ENCODE data around the gene FABP1. TPM values are rescaled to one million over a fixed set of nuclear protein-coding genes. Genes with fewer than 3 reads are reported as not detected.

FABP1 gene
- polyA plus RNA-seq, 2 of the 4 experiments (the other 2 are of a cell fraction) = not detected

DNA sequence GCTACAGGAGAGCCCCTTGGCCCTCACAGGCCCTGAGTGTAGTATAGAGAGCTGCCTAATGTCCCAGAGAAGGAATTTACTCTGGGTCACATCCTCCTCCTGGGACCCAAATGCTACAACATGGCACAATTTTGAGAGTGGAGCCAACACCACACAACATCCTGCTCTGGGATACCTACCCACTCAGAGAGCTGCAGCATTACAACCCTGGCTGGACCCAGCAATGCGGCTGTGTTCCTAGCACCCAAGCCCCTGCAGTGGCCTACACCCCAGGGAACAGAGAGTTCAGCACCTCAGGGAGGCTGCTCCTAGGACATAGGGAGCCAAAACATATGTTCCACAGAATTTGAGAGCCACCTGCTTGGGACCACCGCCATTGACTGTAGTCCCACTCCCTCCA, 19.3 kb upstream of the FABP1 start:
- no peak for DNase-seq (ENCODE audit: low read depth in 1 of 2, low spot score in 1 of 2)
- TF ChIP-seq EHMT2 (IDR thresholded peaks at IDR 0.05; ENCODE audit: low read depth) (no peak), HOXA7 (CRISPR knock-in tag; IDR thresholded peaks at IDR 0.05) (no peak), PHF8 (IDR thresholded peaks at IDR 0.05; ENCODE audit: borderline replicate concordance, low read depth) (no peak), ZSCAN20 (CRISPR knock-in tag; IDR thresholded peaks at IDR 0.05) (no peak), KDM5A (IDR thresholded peaks at IDR 0.05) (no peak)
- TF ChIP-seq, protein P1, sequence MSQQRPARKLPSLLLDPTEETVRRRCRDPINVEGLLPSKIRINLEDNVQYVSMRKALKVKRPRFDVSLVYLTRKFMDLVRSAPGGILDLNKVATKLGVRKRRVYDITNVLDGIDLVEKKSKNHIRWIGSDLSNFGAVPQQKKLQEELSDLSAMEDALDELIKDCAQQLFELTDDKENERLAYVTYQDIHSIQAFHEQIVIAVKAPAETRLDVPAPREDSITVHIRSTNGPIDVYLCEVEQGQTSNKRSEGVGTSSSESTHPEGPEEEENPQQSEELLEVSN (IDR thresholded peaks at IDR 0.05; ENCODE audit: borderline replicate concordance, low read depth) = no peak
- TF ChIP-seq, protein P2, sequence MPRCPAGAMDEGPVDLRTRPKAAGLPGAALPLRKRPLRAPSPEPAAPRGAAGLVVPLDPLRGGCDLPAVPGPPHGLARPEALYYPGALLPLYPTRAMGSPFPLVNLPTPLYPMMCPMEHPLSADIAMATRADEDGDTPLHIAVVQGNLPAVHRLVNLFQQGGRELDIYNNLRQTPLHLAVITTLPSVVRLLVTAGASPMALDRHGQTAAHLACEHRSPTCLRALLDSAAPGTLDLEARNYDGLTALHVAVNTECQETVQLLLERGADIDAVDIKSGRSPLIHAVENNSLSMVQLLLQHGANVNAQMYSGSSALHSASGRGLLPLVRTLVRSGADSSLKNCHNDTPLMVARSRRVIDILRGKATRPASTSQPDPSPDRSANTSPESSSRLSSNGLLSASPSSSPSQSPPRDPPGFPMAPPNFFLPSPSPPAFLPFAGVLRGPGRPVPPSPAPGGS (IDR thresholded peaks at IDR 0.05) = no peak
- no CpG with 5 or more reads among the region's 2 CpGs for WGBS (ENCODE audit: missing lambda C conversion rate)
- Histone ChIP-seq H3K9me3 (peaks cover 9% of the 10 kb centered on the region; the same call in 1 of the 3 replicates), H3K4me1 (no peaks in the 10 kb centered on the region), H3K27ac (no peak overlapping the region), H3K4me3 (no peak overlapping the region), H3K4me2 (no peak overlapping the region)
- ChIA-PET CTCF (interaction anchor here (1.5 kb wide), 1 partner anchor 87 kb away, joined by 4 read pairs; no protein-coding TSS in a partner anchor), POLR2A (no interaction called here)
- no peak for ATAC-seq
- FAIRE-seq = no peak

DNA sequence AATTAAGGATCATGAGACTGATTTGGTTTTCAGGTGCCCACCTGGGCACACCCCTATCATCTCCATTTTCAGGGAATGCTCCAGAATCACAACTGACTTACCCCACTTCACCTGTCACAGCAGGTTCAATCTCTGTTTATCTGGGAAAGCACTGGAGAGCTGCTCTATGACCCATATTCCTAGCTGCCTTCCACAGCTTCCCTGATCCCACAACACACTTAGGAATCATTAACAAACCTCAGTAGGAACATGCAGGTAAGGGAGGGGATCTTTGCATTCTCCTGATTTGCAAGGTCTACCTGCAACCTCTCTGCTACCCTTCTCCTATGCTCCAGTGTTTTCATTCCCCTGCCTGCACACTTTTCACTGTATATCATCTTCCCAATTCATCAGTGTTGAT, 18.7 kb upstream of the FABP1 start:
- no peak overlapping the region for H3K4me2 ChIP-seq
- H3K9me3 ChIP-seq = peaks cover 9% of the 10 kb centered on the region; the same call in 1 of the 3 replicates
- ATAC-seq (no peak), DNase-seq (ENCODE audit: low read depth in 1 of 2, low spot score in 1 of 2) (no peak), FAIRE-seq (no peak)
- CTCF ChIA-PET = interaction anchor here (1.5 to 1.9 kb wide), 2 partner anchors 13 to 87 kb away, joined by 4 to 10 read pairs; no protein-coding TSS in a partner anchor
- no peak overlapping the region for H3K27ac ChIP-seq
- TF ChIP-seq, protein P2 (IDR thresholded peaks at IDR 0.05) = no peak
- TF ChIP-seq HEYL (CRISPR knock-in tag; IDR thresholded peaks at IDR 0.05) = no peak
- TF ChIP-seq, protein P3, sequence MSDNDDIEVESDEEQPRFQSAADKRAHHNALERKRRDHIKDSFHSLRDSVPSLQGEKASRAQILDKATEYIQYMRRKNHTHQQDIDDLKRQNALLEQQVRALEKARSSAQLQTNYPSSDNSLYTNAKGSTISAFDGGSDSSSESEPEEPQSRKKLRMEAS (IDR thresholded peaks at IDR 0.05) = no peak
- no peak for TF ChIP-seq NPAS2 (CRISPR knock-in tag; IDR thresholded peaks at IDR 0.05; ENCODE audit: borderline replicate concordance)
- H3K4me1 ChIP-seq = no peaks in the 10 kb centered on the region
- no peak overlapping the region for H3K4me3 ChIP-seq
- POLR2A ChIA-PET = no interaction called here

DNA sequence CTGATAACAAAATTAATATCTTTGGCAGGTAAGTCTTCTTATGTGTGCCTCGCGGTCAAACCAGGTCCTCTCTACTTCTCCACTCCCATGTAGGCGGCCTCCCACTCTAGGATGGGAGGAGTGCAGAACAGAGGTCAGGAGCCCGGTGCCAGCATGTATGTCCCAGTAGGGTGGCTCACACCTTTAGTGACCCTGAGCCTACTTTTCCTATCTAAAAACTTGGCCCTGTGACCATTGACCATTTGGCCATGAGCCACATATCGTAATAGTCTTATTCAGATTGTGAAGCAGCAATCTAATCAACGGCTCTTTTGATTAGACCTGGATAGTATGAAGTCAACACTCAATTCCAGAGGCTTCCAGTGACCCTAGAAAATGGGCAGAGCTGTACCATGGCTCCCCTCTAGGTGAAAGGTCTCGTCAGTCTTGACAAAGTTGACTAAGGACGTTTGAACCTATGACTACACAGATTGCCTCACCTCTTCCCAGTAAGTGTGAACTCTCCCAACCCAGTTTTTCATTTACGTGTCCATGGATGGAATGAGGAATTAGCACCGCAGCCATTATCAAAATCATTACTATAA, 17.1 kb upstream of the FABP1 start:
- POLR2A ChIA-PET = no interaction called here
- Histone ChIP-seq H3K4me3 (no peak overlapping the region), H3K4me2 (no peak overlapping the region), H3K27ac (no peak overlapping the region), H3K9me3 (peaks cover 9% of the 10 kb centered on the region; the same call in 1 of the 3 replicates), H3K4me1 (no peaks in the 10 kb centered on the region)
- TF ChIP-seq, protein P4, sequence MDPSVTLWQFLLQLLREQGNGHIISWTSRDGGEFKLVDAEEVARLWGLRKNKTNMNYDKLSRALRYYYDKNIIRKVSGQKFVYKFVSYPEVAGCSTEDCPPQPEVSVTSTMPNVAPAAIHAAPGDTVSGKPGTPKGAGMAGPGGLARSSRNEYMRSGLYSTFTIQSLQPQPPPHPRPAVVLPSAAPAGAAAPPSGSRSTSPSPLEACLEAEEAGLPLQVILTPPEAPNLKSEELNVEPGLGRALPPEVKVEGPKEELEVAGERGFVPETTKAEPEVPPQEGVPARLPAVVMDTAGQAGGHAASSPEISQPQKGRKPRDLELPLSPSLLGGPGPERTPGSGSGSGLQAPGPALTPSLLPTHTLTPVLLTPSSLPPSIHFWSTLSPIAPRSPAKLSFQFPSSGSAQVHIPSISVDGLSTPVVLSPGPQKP (IDR thresholded peaks at IDR 0.05; ENCODE audit: low read depth, low read length) = no peak
- TF ChIP-seq MAFK (IDR thresholded peaks at IDR 0.05; ENCODE audit: partially characterized antibody) (no peak), FOSL2 (IDR thresholded peaks at IDR 0.05) (no peak), FOSL2 (CRISPR knock-in tag; IDR thresholded peaks at IDR 0.05) (no peak), SREBF2 (IDR thresholded peaks at IDR 0.05) (no peak), MAZ (IDR thresholded peaks at IDR 0.05; ENCODE audit: borderline replicate concordance, low read depth, low read length) (no peak), JUNB (IDR thresholded peaks at IDR 0.05) (no peak), POLR2A (IDR thresholded peaks at IDR 0.05; ENCODE audit: low read length) (no peak), HDAC2 (IDR thresholded peaks at IDR 0.05) (no peak), EP300 (IDR thresholded peaks at IDR 0.05) (no peak), JUN (IDR thresholded peaks at IDR 0.05) (no peak), CEBPB (IDR thresholded peaks at IDR 0.05) (no peak), MYC (IDR thresholded peaks at IDR 0.05; ENCODE audit: borderline replicate concordance, low read length) (no peak), KDM1A (IDR thresholded peaks at IDR 0.05; ENCODE audit: low read depth) (no peak), ZFP36 (IDR thresholded peaks at IDR 0.05; ENCODE audit: borderline replicate concordance, partially characterized antibody) (no peak)
- TF ChIP-seq, protein P5, sequence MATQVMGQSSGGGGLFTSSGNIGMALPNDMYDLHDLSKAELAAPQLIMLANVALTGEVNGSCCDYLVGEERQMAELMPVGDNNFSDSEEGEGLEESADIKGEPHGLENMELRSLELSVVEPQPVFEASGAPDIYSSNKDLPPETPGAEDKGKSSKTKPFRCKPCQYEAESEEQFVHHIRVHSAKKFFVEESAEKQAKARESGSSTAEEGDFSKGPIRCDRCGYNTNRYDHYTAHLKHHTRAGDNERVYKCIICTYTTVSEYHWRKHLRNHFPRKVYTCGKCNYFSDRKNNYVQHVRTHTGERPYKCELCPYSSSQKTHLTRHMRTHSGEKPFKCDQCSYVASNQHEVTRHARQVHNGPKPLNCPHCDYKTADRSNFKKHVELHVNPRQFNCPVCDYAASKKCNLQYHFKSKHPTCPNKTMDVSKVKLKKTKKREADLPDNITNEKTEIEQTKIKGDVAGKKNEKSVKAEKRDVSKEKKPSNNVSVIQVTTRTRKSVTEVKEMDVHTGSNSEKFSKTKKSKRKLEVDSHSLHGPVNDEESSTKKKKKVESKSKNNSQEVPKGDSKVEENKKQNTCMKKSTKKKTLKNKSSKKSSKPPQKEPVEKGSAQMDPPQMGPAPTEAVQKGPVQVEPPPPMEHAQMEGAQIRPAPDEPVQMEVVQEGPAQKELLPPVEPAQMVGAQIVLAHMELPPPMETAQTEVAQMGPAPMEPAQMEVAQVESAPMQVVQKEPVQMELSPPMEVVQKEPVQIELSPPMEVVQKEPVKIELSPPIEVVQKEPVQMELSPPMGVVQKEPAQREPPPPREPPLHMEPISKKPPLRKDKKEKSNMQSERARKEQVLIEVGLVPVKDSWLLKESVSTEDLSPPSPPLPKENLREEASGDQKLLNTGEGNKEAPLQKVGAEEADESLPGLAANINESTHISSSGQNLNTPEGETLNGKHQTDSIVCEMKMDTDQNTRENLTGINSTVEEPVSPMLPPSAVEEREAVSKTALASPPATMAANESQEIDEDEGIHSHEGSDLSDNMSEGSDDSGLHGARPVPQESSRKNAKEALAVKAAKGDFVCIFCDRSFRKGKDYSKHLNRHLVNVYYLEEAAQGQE (IDR thresholded peaks at IDR 0.05) = no peak
- WGBS (ENCODE audit: missing lambda C conversion rate) = 27% methylated on average over 10 of the region's 10 CpGs
- no peak for DNase-seq (ENCODE audit: low read depth in 1 of 2, low spot score in 1 of 2)
- no peak for ATAC-seq
- FAIRE-seq = no peak
- CTCF ChIA-PET = interaction anchor here (1.9 kb wide), 1 partner anchor 15 kb away, joined by 10 read pairs; no protein-coding TSS in a partner anchor
